HG02623 (cell line): Measurements from ENCODE around the gene AFAP1L2.

ENCODE experiments used
- ATAC-seq: cut with Tn5 transposase; IDR thresholded peaks from one replicate; pipeline ENCODE4 v1.9.1; 2021; ENCODE audit warnings: moderate library complexity; ENCODE audit not compliant: unreplicated experiment

The AFAP1L2 gene

DNA sequence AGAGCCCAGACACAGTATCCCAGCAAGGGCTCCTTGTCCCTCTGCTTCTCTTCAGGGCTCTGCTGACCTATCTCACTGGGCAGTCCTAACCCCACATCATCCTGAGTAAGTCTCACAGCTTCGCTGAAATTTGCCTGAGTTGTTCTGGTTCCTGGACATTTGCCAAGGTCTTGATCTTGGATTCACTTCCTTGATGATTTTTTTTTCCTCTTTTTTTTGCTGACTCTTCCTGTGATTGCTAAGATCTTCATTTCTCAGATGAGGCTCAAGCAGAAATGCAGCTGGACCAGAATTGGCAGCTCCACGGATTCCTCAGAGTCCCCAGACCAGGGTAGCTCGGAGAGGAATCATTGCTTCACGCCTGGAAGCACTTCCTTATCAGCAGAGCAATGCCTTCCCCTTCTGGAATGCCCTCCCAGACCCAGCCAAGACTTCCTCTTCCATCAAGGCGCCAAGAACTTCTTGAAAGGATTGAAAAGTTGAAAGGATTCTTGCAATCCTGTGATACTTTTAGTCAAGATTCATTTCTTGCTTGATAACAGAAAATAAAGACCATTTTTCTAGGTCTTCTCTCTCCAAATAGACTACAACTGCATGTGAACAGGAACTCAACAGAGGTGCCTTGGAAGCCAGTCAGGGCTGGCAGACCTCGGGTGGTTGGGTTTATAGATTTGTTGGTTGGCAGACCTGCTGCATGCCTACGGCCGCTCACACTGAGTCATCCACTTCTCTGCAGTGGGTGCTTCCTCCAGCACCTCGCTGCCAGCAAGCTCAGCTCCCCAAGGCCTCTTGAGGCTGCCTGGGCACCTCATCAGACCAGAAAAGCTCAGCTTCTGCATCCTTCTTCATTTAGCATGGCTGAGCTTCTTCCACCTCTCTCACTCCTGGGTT, 8.8 kb upstream of the AFAP1L2 start:
- no peak for ATAC-seq

DNA sequence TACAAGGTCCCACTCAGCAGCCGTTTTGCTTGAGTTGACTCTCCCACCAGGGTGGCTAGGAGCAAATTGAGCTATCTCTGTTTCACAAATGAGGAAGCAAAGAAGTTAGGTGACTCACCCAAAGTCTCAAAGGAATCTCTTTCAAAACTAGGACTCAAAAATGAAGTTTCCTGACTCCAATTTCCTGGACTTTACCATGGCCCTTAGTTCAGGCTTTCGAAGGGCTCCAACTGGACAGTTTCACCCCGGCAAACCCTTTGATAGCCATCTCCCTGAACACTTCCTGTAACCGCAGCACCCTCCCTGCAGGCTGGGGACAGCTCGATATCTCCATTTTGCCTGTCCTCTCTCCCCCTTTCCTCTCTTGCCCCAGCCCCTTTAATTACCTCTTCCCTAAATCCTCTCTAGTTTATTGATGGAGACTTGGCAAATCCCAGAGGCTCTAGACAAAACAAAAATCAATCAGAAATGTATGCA, 4.7 kb upstream of the AFAP1L2 start:
- ATAC-seq = no peak

DNA sequence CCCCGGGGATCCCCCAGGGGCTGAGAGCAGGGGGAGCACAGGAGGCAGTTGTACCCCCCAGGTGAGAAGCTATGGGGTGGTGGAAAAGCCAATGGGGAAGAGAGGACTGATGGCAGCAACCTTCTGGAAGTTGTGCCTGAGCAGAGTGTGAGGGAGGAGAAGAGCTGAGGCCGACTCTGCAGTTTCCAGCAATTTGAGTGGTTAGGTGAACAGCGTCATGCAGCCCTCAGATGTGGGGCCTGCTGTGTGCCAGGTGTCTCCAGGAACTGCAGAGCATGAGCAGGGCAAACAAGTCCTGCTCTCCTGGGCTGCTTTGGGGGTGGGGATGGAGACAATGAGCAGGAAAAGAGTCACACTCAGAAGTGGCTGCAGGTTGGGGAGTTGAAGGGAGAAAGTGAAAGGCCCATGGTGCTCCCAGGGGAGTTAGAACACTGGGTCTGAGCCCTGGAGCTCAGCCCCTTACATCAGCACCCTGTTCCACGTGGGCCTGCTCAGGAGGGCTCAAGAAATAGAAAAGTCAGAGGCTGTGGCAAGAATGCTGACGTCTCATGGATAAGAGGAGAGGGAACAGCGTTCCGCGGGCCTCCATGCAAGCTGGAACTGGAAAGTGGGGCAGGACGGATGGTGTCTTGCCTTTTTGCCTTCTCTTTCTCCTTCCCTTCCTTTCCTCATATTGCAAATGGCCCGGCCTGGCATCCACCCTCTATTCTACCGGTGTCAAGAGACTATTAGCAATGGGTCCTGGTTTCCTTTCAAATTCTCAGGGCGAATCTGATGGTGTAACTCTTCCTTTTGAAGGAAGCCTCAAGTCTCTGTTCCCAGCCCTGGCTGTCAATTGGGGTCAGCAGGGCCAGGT, 4.0 kb upstream of the AFAP1L2 start:
- ATAC-seq = no peak

- no peak for ATAC-seq
Observed at GRCh38 chr10:114406455-114406854, 2.2 kb upstream of the AFAP1L2 start.

DNA sequence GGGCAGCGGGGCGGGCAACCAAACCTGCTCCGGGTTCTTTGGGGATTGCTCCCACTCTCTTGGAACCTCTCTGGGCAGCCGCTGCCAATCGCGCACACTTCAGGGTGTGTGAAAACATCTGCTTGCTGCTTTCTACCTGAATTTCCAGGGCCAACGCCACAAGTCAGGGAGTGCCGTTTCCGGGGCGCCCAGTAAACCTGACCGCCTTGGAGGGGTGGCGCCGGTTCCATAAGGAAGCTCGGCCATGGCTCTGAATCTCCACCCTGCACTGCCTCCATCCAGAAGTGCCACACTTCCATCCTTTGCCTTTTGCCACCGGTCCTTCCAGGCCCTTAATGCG, 679 bp upstream of the AFAP1L2 start:
- no peak for ATAC-seq

DNA sequence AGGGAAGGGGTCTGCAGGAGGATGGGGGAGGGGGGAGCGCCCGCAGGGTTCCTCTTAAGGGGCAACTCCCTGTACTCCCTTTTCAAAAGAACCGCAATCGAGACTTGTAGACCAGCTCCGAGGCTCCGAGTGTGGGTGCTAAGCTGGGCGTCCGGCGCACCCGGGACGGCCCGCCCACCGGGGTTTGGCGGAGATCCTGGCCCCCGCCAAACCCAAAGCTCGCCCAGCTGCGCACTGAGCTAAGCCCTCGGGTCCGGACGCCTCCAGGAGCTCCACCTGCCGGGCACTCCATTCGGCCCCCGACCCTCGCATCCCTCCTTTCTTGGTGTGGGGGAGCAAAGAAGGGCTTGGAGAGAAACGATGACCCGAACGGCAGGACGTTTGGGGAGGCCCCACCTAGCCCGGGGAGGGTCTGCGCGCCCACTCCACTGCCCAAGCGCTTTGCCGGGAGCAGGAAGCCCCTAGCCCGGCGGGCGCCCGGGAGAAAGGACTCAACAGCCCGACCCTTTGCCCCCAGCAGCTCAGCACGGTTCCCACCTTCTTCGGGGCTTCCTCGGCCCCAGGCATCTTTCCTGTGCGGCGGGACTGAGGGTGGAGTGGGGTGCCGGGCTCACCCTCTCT, 651 bp downstream of the AFAP1L2 start:
- ATAC-seq = no peak

- no peak for ATAC-seq
Observed at GRCh38 chr10:114402871-114403540, 1.3 kb downstream of the AFAP1L2 start.

- no peak for ATAC-seq
Observed at GRCh38 chr10:114402233-114402632, 2.1 kb downstream of the AFAP1L2 start.

DNA sequence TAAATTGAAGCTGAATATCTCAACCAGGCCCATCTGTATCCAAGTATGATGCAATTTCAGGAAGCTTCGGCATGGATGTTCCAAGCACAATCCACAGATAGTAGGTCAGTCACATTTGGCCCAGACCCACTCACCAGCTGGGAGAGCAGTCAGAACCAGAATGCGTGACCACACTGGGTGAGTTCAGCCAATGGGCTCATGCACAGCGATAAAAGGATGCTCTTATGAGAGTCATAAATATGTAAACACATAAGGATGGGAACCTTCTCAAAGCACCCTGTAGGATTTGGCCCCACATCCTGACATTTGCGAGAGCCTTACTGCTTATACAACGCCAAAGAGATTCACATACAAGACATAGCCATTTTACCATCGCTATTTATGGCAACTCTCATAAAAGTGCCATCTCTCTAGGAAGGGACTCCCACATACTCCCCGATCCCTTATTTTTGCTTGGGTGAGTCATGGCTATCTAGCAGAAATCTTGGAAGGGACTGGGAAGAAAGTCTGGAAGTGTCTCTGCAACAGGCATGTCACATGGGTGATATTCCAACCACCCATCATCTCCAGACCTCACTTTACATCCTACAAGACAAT, 3.0 kb downstream of the AFAP1L2 start:
- ATAC-seq = no peak

DNA sequence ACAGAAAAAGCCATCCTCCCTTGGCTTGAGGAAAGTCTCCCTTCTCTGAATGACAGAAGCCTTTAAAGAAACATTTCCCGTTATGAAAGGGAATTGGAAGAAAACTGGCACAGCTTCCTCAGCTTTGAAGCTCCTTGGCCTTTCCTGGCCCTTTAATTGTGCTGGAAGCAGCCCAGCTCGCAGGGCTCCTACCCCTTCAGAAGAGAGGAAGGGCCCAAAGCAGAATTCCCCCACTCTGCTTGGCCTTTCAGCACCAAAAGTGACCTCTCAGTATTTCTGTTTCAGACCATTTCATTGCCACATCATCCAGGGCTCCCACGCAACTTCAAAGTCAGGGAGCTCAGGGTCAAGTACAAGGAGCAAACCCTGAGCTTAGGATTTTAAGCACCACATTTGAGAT, 4.2 kb downstream of the AFAP1L2 start:
- no peak for ATAC-seq

GRCh38 chr10:114399576-114399975, 4.7 kb downstream of the AFAP1L2 start:
- ATAC-seq = no peak

DNA sequence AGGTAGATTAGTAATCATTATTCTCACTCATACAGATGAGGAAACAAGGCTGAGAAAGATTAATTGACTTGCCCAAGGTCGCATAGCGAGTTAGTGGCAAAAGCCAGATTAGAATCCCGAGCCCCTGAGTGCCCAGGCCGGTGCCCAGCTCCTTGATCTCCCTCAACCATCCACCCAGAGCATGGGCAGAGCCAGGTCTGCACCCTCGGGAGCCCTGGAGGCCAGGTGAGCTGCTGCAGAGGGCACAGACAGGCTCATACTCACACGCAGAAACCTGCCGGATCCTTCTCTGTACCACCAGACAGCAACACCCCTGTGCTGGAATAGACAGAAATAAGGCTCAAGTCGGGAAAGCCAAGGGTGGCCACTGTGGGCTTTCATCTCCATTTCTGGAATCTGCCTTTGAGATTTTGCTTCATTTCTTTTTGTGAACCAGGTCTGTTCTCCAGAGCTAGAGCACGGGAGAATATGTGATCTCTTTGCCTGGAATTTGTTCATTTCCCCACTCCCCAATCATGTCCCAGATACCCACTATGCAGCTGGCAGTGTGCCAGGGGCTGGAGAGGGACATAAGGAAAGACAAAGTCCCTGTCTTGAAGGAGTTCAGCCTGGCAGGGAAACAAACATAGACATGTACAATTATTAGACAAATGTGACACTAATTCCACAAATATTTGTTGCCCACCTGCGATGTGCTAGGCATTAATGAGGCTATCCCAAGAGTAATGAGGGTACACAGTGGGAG, 5.5 kb downstream of the AFAP1L2 start:
- no peak for ATAC-seq

- no peak for ATAC-seq
Observed at GRCh38 chr10:114397651-114398145, 6.6 kb downstream of the AFAP1L2 start.

DNA sequence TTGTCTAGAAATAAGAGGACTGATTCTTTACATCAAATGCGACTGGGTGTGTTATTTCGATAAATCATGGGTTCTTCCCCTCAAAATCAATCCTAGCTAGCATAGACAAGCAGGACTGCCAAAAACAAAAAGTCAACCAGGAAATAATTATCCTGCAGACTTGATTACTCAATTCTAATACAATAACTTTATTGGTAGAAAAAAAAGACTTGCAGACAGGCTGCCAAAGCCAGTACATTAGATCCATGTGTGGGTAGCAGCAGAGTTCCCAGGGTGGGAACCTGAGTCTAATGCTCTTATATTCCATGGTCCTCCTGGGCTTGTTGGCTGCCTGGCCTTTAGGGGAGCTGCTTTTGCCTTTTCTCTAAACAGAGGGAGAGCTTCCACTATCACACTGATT, 7.8 kb downstream of the AFAP1L2 start:
- ATAC-seq = no peak

DNA sequence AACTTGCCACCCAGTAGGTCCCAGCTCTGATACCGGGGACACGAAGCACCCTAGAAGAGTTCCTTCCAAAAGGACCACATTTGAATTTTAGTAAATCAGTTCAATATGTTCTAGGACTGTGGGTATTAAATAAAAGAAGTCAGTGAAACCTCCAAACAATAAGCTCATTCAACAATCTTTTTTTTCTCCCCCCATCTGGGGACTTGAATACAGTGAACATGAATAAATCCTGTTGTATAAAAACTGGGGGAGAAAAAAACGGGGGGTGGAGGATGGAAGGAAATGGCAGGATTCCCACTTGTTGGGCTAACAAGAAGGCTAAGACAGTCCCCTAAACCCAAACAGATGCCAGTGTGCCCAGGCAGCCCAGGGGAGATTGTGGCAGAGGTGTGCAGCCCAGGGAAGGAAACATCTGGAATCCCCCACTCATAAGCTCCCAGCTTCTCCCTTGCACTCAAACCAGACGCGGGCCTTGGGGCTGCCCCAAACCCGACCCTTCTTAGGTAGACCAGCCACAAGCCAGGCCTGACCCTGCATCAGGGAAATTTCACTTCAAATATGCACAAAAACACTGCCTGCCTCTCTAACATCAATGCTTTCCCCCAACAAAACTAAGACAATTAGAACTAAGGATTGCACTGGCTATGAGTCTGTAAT, 8.8 kb downstream of the AFAP1L2 start:
- ATAC-seq = no peak

GRCh38 chr10:114394531-114394930, 9.8 kb downstream of the AFAP1L2 start:
- no peak for ATAC-seq

DNA sequence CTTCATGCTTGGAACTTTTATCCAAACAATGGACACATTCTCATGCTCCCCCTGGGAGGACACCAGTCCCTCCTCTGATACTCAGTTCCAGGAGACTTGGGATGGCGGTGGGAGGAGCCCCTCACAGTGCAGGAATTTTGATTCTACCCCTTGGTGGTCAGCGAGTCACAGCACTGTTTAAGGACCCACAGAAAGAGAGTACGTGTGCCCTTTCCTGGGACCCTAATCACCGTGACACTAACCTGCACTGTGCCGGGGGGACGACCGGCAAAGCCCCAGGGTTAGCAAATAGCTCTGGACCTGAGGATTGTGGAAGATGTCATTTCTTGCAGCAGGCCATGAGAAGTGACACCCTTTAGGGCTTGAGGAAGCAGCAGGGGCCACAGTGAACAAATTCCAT, 10.4 kb downstream of the AFAP1L2 start:
- no peak for ATAC-seq

GRCh38 chr10:114393482-114393881, 10.8 kb downstream of the AFAP1L2 start:
- ATAC-seq = no peak
